H1 (cell line): ENCODE data around the gene ZNF532. TPM values are rescaled to one million over a fixed set of nuclear protein-coding genes. Genes with fewer than 3 reads are reported as not detected.

Experiments
- BRCA1 ChIP-seq: IDR thresholded peaks from 2 replicates; pipeline ENCODE4 v1.6.1; 2012; ENCODE audit warnings: low read depth, low read length, improper control_type of control experiment
- GTF2F1 ChIP-seq: IDR thresholded peaks from 2 replicates; pipeline ENCODE4 v1.6.1; 2012; ENCODE audit warnings: low read depth, low read length, improper control_type of control experiment, borderline replicate concordance
- RNF2 ChIP-seq: fragments of 200-900, 300-1000 bp; sonication (generic); IDR thresholded peaks from 2 replicates; pipeline ENCODE4 v1.7.1; 2016; ENCODE audit warnings: borderline replicate concordance, low read depth, mild to moderate bottlenecking, antibody characterized with exemption, low read length; ENCODE audit not compliant: poor library complexity, severe bottlenecking; ENCODE audit errors: missing control alignments
- TAF7 ChIP-seq: optimal IDR thresholded peaks from 2 replicates; pipeline ENCODE3; 2011; ENCODE audit warnings: low read depth, mild to moderate bottlenecking, inconsistent platforms, low read length, moderate library complexity, borderline replicate concordance
- TEAD4 ChIP-seq: IDR thresholded peaks from 2 replicates; pipeline ENCODE4 v1.6.1; 2012; ENCODE audit warnings: low read depth, low read length, inconsistent platforms, mixed read lengths
- polyA plus RNA-seq, 7 experiments: library from polyadenylated mRNA; depleted of rRNA in 3 of 7; stranded (reverse) in 5 of 7; unstranded in 2 of 7; fragments of >200 nt in 5 of 7; fragments of 200-250 nt in 2 of 7; gene quantifications; 1 replicate in 5 of 7; 2 replicates in 1 of 7; 4 replicates in 1 of 7; pipeline versions ENCODE4 v1.2.1 to v1.2.3, GENCODE V29; 2011 to 2013; ENCODE audit warnings: missing spikeins in 2 of 7, mixed read lengths in 2 of 7
- total RNA-seq: library from RNA; stranded (reverse); fragmentation: NEBNext Ultra II Directional; extraction: Animal tissue kit (Norgen Biotek cat#: 25700); gene quantifications from 2 replicates; pipeline ENCODE4 v1.2.1, GENCODE V29; 2021
- TF ChIP-seq, protein P1 (sequence below): IDR thresholded peaks from 2 replicates; pipeline ENCODE4 v1.6.1; 2012; ENCODE audit warnings: low read length, inconsistent platforms

ZNF532 gene
- total and polyA plus RNA-seq, 2 of the 8 experiments (the other 6 are each of a cell fraction or from before 2014, with no cell fraction given): 143 to 240 TPM

DNA sequence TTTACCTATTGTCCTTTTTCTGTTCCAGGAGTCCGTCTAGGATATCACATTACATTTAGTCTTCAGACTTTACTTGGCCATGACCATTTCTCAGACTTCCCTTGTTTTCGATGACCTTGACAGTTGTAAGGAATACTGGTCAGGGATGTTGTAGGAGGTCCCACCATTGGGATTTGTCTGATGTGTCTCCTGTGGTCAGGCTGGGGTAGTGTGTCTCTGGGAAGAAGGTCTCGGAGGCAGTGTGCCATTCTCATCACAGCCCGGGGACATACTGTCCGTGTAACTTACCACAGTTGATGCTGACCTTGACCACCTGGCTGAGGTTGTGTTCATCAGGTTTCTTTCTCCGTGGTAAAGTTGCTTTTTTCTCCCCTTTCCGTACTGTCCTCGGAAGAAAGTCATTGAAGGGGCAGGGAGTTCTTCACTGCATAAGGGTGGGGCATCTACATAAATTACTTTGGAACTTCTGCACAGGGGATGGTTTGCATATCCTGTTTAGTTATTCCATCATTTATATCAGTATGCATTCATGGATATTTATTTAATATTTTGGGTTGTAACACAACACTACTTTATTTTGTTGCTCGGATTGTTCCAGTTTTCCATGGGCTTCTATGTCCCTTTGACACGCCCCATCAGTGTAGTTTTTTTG lies 41.2 kb downstream of the ZNF532 start (continued):
- TF ChIP-seq, protein P1, sequence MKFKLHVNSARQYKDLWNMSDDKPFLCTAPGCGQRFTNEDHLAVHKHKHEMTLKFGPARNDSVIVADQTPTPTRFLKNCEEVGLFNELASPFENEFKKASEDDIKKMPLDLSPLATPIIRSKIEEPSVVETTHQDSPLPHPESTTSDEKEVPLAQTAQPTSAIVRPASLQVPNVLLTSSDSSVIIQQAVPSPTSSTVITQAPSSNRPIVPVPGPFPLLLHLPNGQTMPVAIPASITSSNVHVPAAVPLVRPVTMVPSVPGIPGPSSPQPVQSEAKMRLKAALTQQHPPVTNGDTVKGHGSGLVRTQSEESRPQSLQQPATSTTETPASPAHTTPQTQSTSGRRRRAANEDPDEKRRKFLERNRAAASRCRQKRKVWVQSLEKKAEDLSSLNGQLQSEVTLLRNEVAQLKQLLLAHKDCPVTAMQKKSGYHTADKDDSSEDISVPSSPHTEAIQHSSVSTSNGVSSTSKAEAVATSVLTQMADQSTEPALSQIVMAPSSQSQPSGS: no peak
- TF ChIP-seq BRCA1 (no peak), TAF7 (no peak), GTF2F1 (no peak), RNF2 (no peak), TEAD4 (no peak)
